Osteoblast (primary cell): Measurements from ENCODE around the gene ANO4. TPM values are rescaled to one million over a fixed set of nuclear protein-coding genes. Genes with fewer than 3 reads are reported as not detected.

Source experiments
- DNase-seq: peaks from one replicate; pipeline ENCODE4 v3.0.0; 2011; ENCODE audit warnings: low spot score, mixed read lengths; ENCODE audit not compliant: insufficient read length; ENCODE audit errors: missing footprints
- H2AFZ ChIP-seq: 2 replicates; pipeline ENCODE4 v1.6.0; 2011; ENCODE audit warnings: mild to moderate bottlenecking, low read length
- H3K27ac ChIP-seq: 2 replicates; pipeline ENCODE4 v1.5.1; 2011; ENCODE audit warnings: mild to moderate bottlenecking, low read depth, low read length, moderate library complexity
- H3K27me3 ChIP-seq: 2 replicates; pipeline ENCODE4 v1.6.0; 2012; ENCODE audit warnings: mild to moderate bottlenecking, control low read depth, inconsistent platforms, low read length, moderate library complexity; ENCODE audit not compliant: insufficient read depth
- H3K36me3 ChIP-seq: 2 replicates; pipeline ENCODE4 v1.5.1; 2011; ENCODE audit warnings: mild to moderate bottlenecking, low read length, control low read depth, moderate library complexity; ENCODE audit not compliant: insufficient read depth
- H3K4me1 ChIP-seq: 2 replicates; pipeline ENCODE4 v1.5.1; 2011; ENCODE audit warnings: mild to moderate bottlenecking, low read length, control low read depth, moderate library complexity; ENCODE audit not compliant: insufficient read depth
- H3K4me2 ChIP-seq: 2 replicates; pipeline ENCODE4 v1.6.0; 2011; ENCODE audit warnings: mild to moderate bottlenecking, low read length; ENCODE audit not compliant: insufficient read depth
- H3K4me3 ChIP-seq: fragments of 200-600 bp; sonication (generic); 3 replicates; pipeline ENCODE4 v1.5.1; 2012; ENCODE audit warnings: mild to moderate bottlenecking, low read length, inconsistent platforms; ENCODE audit not compliant: insufficient read depth
- H3K79me2 ChIP-seq: 2 replicates; pipeline ENCODE4 v1.6.0; 2012; ENCODE audit warnings: mild to moderate bottlenecking, low read length, control low read depth, inconsistent platforms; ENCODE audit not compliant: insufficient read depth
- H3K9me3 ChIP-seq: 2 replicates; pipeline ENCODE4 v1.5.1; 2011; ENCODE audit warnings: low read depth, low read length, control low read depth
- H4K20me1 ChIP-seq: 2 replicates; pipeline ENCODE4 v1.6.0; 2012; ENCODE audit warnings: mild to moderate bottlenecking, low read length, control low read depth; ENCODE audit not compliant: insufficient read depth
- total RNA-seq: library from RNA; depleted of rRNA; stranded (reverse); fragments of >200 nt; gene quantifications from 2 replicates; pipeline ENCODE4 v1.2.3, GENCODE V29; 2012
- TF ChIP-seq, protein P1 (sequence below): IDR thresholded peaks from 2 replicates; pipeline ENCODE4 v1.5.1; 2011; ENCODE audit warnings: mild to moderate bottlenecking, low read depth, low read length, moderate library complexity; ENCODE audit errors: extremely low read depth

Gene ANO4
- total RNA-seq, 1 donor: not detected

DNA sequence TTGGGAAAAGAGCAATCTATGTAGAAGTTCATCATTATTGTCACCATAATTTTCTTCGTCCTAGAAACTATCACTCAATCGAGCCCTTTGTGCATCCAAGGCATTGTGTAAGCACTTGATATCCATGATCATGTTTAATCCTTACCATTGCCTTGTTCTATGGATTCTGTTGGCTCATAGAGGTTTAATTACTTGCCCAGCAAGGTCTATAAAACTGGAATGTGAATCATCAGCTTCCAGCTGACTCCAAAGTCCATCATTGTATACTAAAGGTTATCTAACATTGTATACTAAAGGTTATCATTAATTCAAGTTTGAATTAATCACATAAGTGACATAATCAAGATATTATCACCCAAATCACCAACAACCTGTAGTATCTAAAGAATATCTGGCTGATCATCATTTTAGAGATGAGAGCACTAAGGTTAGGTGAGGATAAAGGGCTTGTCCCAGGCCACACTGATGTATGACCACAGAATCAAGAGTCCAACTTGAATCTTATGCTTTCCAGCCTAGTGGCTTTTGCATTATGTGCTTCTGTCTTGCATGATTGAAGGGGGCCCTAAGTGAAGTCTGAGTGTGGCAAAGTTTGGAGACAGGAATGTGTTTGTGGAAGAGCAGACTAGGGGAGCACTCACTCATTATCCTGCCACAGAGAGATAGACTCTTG, 188.1 kb downstream of the ANO4 start:
- Histone ChIP-seq H3K36me3 (no peaks in the 10 kb centered on the region), H4K20me1 (no peaks in the 10 kb centered on the region), H3K79me2 (no peaks in the 10 kb centered on the region), H3K9me3 (no peaks in the 10 kb centered on the region), H3K4me3 (no peak overlapping the region), H3K4me1 (peaks cover 5% of the 10 kb centered on the region), H3K27ac (no peak overlapping the region), H3K27me3 (no peaks in the 10 kb centered on the region), H3K4me2 (no peak overlapping the region), H2AFZ (no peak overlapping the region)
- DNase-seq: no peak
- TF ChIP-seq, protein P1, sequence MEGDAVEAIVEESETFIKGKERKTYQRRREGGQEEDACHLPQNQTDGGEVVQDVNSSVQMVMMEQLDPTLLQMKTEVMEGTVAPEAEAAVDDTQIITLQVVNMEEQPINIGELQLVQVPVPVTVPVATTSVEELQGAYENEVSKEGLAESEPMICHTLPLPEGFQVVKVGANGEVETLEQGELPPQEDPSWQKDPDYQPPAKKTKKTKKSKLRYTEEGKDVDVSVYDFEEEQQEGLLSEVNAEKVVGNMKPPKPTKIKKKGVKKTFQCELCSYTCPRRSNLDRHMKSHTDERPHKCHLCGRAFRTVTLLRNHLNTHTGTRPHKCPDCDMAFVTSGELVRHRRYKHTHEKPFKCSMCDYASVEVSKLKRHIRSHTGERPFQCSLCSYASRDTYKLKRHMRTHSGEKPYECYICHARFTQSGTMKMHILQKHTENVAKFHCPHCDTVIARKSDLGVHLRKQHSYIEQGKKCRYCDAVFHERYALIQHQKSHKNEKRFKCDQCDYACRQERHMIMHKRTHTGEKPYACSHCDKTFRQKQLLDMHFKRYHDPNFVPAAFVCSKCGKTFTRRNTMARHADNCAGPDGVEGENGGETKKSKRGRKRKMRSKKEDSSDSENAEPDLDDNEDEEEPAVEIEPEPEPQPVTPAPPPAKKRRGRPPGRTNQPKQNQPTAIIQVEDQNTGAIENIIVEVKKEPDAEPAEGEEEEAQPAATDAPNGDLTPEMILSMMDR: no peak

DNA sequence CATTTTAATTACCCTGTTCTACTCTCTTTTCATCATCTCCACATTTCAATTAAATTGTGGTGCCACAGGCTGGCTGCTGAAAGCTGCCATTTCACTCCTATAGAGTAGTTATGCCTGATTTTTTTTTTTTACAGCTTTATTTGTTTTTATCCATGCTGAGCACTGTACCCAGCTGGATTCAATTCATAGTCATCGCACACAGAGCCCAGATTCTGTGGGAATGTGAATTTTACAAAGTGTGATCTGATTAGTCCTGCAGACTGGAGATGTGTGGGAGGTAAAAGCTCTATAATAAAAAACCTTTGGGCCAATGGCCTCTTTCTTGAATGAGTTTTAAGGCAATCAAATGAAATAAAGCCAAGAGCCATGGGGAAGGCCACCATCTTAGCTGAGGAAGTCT, 190.2 kb downstream of the ANO4 start:
- Histone ChIP-seq H3K4me1 (peaks cover 5% of the 10 kb centered on the region), H3K9me3 (no peaks in the 10 kb centered on the region), H3K27ac (no peak overlapping the region), H3K4me2 (no peak overlapping the region), H3K27me3 (no peaks in the 10 kb centered on the region), H3K36me3 (no peaks in the 10 kb centered on the region), H3K4me3 (no peak overlapping the region), H3K79me2 (no peaks in the 10 kb centered on the region), H2AFZ (no peak overlapping the region), H4K20me1 (no peaks in the 10 kb centered on the region)
- TF ChIP-seq, protein P1: no peak
- no peak for DNase-seq

DNA sequence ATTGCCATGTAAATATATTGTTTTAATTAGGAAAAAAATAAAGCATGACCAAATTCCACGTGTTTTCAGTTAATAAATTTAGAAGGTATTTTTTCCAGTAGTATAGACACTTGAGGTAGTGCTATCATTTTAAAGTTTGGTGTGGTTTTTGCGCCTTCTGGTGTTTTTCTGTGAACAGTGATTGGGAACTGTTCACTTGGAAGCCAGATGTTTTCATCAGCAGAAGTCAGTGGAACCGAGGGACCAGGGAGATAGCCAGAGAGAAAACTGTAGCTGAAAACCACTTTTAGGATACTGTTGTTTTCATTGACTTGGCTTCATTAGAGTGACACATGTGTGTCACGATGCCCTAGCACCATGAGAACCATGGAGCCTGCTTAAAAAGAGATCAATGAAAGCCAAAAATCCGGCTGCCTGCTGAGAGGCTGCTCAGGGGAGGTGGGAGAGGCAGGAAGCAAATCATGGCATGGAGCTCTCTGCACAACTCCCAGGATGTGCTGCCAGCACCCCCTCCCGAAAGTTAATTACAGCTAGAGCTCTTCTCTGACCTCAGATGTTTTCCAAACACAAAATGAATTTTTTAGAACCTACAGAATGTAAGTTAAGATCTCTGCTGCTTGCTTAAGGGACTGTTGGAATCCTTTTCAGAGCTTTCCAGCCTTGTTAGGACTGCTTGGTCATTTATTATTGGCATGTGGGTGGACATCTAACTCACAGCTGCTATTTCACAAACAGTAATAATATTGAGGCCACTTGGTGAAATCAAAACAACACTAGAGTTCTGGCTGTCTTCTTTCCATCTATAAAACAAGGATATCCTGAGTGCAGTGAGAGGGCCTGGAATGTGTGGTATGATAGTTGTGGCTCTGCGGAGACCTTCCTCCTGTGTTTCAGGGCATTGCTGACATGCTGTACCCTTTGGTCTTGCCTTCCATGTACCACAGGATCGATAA, 192.3 kb downstream of the ANO4 start:
- Histone ChIP-seq H3K4me1 (peaks cover 5% of the 10 kb centered on the region), H3K79me2 (no peaks in the 10 kb centered on the region), H3K4me3 (no peak overlapping the region), H3K9me3 (no peaks in the 10 kb centered on the region), H3K27me3 (no peaks in the 10 kb centered on the region), H4K20me1 (no peaks in the 10 kb centered on the region), H2AFZ (no peak overlapping the region), H3K4me2 (no peak overlapping the region), H3K27ac (no peak overlapping the region), H3K36me3 (no peaks in the 10 kb centered on the region)
- TF ChIP-seq, protein P1: no peak
- no peak for DNase-seq
